Activated T-cell treated with anti-CD3 and anti-CD28 coated beads, Interleukin-2, amount 50 U/mL, for 72 hours (primary cell): Measurements from ENCODE around the gene POLR3K. TPM values are rescaled to one million over a fixed set of nuclear protein-coding genes. Genes with fewer than 3 reads are reported as not detected.

ENCODE experiments used
- ATAC-seq, 2 donors: fragments of 150-1000 bp; cut with Tn5 transposase; replicated peaks in 1 of 2; 2 replicates each; pipeline ENCODE4 v1.10.0; 2021; ENCODE audit warnings: moderate library complexity in 2 of 2, mild to moderate bottlenecking in 1 of 2
- DNase-seq, 2 donors: peaks; one replicate each; pipeline ENCODE4 v3.0.0; 2021 to 2022; ENCODE audit warnings: mixed read lengths in 1 of 2
- H3K27ac Mint-ChIP-seq: one replicate; pipeline ENCODE4 v1.8.0; 2022; ENCODE audit warnings: mild to moderate bottlenecking, moderate library complexity, mixed read lengths
- H3K27me3 Mint-ChIP-seq: one replicate; pipeline ENCODE4 v1.8.0; 2022; ENCODE audit warnings: low read depth, mixed read lengths
- H3K36me3 Mint-ChIP-seq, 2 donors: one replicate each; pipeline ENCODE4 v1.8.0; 2022; ENCODE audit warnings: mixed read lengths in 2 of 2, mild to moderate bottlenecking in 1 of 2; ENCODE audit not compliant: insufficient read depth in 2 of 2
- H3K4me1 Mint-ChIP-seq: one replicate; pipeline ENCODE4 v1.8.0; 2022; ENCODE audit warnings: low read depth, mixed read lengths
- H3K4me3 Mint-ChIP-seq, 2 donors: one replicate each; pipeline ENCODE4 v1.8.0; 2022; ENCODE audit warnings: mild to moderate bottlenecking in 2 of 2, mixed read lengths in 2 of 2, moderate library complexity in 2 of 2
- H3K9me3 Mint-ChIP-seq, 2 donors: one replicate each; pipeline ENCODE4 v1.8.0; 2022; ENCODE audit warnings: mixed read lengths in 2 of 2
- total RNA-seq, 2 donors: library from RNA; stranded (reverse); gene quantifications; one replicate each; pipeline ENCODE4 v1.2.3, GENCODE V29; 2022

The POLR3K gene
- 10 to 100 TPM; 35.3 to 42.2 TPM for total RNA-seq

DNA sequence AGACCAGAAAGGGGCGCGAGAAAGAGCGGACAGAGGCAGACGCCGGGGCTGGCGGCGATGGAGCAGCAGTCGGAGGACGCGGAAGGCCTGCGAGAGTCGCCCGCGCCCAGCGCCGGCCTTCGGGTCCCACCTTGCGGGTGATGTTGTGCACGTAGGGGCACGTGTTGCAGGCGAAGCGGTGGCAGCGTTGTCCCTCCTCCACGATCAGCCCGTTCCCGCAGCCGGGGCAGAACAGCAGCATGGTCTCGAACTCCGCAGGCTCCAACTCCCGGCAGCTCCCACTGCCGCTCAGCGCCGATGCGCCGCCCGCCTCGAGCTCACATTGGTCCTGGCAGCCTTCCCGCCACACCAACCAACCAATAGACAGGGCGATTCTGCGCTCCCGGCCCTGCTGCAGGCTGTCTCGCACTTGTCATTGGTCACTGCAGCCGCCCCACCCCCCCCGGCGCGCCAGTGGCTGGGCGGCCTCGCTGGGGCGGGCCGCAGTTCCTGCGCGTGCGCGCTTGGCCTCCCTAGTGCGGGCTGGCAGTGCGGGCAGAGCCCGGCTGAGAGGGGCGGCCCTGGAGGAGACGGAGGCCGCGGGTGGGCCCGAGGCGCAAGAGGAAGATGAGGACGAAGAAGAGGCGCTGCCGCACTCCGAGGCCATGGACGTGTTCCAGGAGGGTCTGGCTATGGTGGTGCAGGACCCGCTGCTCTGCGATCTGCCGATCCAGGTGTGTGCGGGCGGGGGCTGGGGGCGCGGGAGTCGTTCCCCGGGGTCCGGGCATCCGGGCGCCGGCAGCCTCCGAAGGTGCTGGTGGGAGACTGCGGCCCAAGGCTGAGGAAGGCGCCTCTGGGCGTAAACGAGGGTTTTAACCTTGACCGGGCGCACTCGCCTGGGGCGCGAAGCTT, at the start of gene POLR3K, which contains the start of gene SNRNP25:
Gene POLR3K (minus strand): TSS at position 263 of the 891 bp plus-strand sequence. CDS start 22 bp downstream, at position 241.
Gene SNRNP25 (plus strand): TSS at position 483 of the 891 bp plus-strand sequence. CDS start 189 bp downstream, at position 672.
- H3K9me3 Mint-ChIP-seq: no peaks in the 10 kb centered on the region
- no peaks in the 10 kb centered on the region for H3K27me3 Mint-ChIP-seq
- DNase-seq (peak; percentile 96 to 98), ATAC-seq (peak; percentile 97)
- peak within 1 kb of the TSS; percentile 95 to 100 for H3K4me3 Mint-ChIP-seq
- H3K36me3 Mint-ChIP-seq: peaks cover 13 to 34% of the 10 kb centered on the region in 2 donors
- H3K27ac Mint-ChIP-seq: peak within 1 kb of the TSS; percentile 74
- H3K4me1 Mint-ChIP-seq: peaks cover 33% of the 10 kb centered on the region

DNA sequence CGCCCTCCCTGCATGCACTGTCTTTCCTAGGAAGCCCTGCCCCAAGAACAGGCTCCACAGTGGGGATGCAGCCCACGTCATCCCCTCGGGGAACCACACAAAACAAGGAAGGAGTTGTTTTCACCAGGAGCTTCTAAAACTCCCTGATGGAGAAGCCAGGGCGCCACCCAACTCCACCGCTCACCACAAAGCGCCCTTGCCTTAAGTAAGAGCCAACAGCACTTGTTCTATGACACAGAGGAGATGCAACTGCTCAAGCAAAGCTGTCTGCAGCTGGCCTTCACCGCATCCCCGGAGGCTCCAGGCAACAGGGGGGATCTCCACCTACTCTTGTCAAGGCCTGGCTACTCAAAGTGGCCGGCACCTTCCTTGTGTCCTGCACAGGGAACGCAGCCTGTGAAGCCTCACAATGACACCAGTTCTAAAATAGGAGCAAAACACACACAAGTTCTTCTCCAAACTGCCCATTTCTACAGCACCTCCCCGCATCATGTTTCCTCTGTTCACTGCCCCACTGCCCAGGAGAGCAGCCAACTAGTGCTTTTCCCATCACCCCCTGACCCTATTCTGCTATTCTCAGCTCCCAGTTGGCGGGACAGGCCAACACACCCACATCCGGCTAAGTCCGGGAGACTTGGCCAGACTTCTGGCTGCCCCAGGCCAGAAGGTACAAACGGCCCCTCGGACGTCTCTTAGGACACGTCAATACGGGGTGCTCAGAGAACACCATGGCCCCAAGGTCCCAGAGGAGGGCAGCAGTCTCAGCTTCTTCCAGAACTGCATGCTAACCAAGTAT, 48.9 kb upstream of the POLR3K start:
- H3K4me1 Mint-ChIP-seq: no peaks in the 10 kb centered on the region
- peaks cover 0 to 4% of the 10 kb centered on the region in 2 donors for H3K36me3 Mint-ChIP-seq
- DNase-seq: no peak
- H3K9me3 Mint-ChIP-seq: no peaks in the 10 kb centered on the region
- no peak for ATAC-seq
- no peak overlapping the region for H3K4me3 Mint-ChIP-seq
- H3K27ac Mint-ChIP-seq: no peak overlapping the region
- no peaks in the 10 kb centered on the region for H3K27me3 Mint-ChIP-seq

DNA sequence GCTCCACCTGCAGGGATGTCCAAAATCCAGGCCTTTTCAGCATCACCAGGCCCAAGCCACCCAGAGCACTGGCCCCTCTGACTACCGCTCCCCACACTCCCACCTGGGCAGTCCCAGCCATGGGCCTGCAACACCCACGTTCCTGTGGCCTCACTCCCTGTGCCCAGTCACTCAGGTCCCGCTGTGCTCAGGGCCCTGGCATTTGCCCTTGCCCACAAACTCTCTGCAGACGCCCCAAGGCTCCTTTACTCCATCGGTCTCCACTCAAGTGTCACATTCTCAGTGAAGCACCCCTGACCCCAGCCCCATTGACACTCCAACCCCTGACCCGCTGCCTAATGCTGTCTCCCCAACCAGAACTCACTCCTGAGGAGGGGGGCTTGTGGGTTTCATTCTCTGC, 48.2 kb upstream of the POLR3K start:
- Mint-ChIP-seq H3K36me3 (peaks cover 0 to 4% of the 10 kb centered on the region in 2 donors), H3K27ac (no peak overlapping the region), H3K27me3 (no peaks in the 10 kb centered on the region), H3K4me3 (no peak overlapping the region), H3K4me1 (no peaks in the 10 kb centered on the region), H3K9me3 (no peaks in the 10 kb centered on the region)
- ATAC-seq (no peak), DNase-seq (no peak)

DNA sequence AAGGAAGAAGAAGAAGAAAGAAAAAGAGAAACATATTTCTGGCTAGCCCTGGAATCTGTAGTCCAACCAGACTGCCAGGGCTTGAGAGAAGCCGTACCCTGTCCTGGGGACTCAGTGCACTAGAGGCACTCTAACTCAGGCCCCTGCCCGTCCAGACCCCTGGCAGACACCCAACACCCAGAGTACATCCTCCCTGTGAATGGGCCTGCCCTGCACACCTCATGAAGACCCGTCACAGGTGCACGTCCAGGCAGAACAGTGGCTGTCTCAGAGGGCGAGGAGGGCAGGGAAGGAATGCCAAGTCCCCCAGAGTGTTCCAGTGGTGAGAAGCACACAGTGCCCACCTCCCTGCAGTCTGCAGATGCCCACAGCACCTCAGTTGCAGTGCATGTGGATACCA, 47.6 kb upstream of the POLR3K start:
- peaks cover 0 to 4% of the 10 kb centered on the region in 2 donors for H3K36me3 Mint-ChIP-seq
- DNase-seq: no peak
- no peaks in the 10 kb centered on the region for H3K4me1 Mint-ChIP-seq
- H3K27ac Mint-ChIP-seq: no peak overlapping the region
- H3K9me3 Mint-ChIP-seq: no peaks in the 10 kb centered on the region
- H3K27me3 Mint-ChIP-seq: no peaks in the 10 kb centered on the region
- no peak overlapping the region for H3K4me3 Mint-ChIP-seq
- no peak for ATAC-seq

DNA sequence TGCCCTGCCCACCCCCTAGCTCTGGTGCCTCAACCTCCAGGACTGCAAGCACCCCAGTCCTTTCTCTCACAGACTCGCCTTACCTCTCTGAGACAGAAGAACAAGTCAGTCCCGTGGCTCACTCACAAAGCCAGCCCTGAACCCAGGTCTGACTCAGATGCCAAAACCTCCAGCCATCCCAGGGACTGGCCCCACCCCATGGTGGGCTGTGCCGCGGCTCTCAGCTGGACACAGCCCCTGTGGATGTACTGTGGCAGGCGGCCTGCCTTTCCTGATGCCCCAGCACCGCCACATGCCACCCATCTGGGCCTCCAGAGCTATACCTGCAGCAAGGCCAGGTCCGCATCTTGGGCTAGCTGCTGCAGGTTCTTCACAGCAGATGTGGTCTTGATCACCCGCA, 44.4 kb upstream of the POLR3K start:
- no peak overlapping the region for H3K27ac Mint-ChIP-seq

DNA sequence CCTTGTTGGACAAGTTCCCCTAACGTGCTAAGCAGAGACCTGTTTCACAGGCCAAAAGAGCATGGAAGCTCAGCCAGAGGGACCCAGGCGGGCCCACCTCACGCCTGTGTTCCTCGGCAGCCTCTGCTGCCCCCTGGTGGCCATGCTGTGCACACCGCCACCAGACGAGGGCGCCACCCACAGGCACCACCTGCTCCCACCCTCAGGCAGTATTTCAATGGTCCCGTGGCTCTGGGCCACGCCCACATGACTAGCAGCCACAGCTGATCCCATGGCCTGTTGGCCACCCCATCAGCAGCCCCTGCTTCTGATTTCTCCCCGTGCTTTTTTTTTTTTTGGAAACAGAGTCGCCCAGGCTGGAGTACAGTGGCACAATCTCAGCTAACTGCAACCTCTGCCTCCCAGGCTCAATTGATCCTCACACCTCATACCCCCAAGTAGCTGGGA, 43.5 kb upstream of the POLR3K start:
- DNase-seq: peak; percentile 91 to 94
- Mint-ChIP-seq H3K9me3 (no peaks in the 10 kb centered on the region), H3K4me1 (no peaks in the 10 kb centered on the region), H3K36me3 (peaks cover 0 to 2% of the 10 kb centered on the region in 2 donors), H3K27ac (no peak overlapping the region), H3K4me3 (no peak overlapping the region), H3K27me3 (no peaks in the 10 kb centered on the region)
- ATAC-seq: peak; percentile 96 to 97

More for the DNA sequence above, 44.4 kb upstream of the POLR3K start:
- Mint-ChIP-seq H3K27me3 (no peaks in the 10 kb centered on the region), H3K36me3 (peaks cover 0 to 4% of the 10 kb centered on the region in 2 donors), H3K4me1 (no peaks in the 10 kb centered on the region), H3K4me3 (no peak overlapping the region), H3K9me3 (no peaks in the 10 kb centered on the region)
- DNase-seq (no peak), ATAC-seq (no peak)

DNA sequence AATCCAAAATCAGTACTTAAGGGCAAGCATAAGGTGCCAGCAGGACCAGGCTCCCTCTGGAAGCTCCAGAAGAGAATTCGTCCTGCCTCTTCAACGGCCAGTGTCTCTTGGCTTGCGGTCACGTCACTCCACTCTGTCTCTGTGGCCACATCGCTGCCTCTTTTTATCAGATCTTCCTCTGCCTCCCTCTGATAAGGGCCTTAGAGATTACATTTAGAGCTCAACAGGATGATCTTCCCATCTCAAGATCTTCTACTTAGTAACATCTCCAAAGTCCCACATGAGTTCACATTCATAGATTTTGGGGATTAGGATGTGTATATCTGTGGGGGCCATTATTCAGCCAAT, 41.5 kb upstream of the POLR3K start:
- Mint-ChIP-seq H3K9me3 (no peaks in the 10 kb centered on the region), H3K27me3 (no peaks in the 10 kb centered on the region), H3K4me3 (no peak overlapping the region), H3K27ac (no peak overlapping the region), H3K4me1 (no peaks in the 10 kb centered on the region), H3K36me3 (peaks cover 0 to 2% of the 10 kb centered on the region in 2 donors)
- no peak for DNase-seq
- ATAC-seq: no peak

DNA sequence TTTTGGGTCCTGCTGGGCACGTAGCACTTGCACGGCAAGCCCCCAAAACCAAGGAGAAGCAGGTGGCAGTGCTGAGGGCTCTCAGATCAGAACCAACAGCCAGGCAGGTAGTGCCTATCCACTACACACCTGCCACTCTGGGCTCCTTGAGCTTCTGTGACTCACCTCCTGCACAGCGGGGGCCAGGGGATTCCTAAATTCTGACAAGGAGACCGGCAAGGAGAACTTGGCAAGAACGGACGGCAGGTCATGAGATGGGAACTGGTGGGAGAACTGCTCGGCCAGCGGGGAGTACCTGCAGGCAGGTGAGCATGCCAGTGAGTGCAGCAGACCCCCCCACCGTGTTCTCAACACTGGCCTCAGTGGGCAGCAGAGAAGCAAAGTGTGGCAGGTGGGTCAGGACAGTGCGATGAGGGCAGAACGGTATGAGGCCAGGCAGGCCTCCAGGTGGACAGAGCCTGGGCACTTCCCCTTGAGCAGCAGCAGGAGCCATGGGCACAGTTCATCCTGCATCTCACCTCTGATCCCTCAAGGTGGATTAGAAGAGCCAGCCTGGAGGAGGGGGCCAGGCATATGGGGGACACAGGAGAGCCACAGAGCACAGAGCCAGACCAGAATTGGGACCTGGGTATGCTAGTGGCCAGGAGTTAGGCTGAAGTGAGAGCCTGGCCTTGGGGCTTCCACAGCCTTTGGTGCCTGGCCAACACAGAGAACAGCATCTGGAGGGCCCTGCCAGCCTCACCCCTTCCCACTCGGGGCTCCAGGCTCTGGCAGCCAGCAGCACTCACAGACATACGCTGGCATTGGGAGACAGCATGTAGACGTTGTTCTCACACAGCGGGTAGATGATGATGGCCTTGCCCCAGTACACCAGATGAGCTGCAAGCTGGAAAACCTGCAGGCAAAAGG, 39.3 kb upstream of the POLR3K start:
- H3K4me1 Mint-ChIP-seq: no peaks in the 10 kb centered on the region
- no peak overlapping the region for H3K4me3 Mint-ChIP-seq
- H3K27ac Mint-ChIP-seq: no peak overlapping the region
- H3K9me3 Mint-ChIP-seq: no peaks in the 10 kb centered on the region
- no peak for ATAC-seq
- peaks cover 0 to 2% of the 10 kb centered on the region in 2 donors for H3K36me3 Mint-ChIP-seq
- H3K27me3 Mint-ChIP-seq: no peaks in the 10 kb centered on the region
- DNase-seq: no peak

DNA sequence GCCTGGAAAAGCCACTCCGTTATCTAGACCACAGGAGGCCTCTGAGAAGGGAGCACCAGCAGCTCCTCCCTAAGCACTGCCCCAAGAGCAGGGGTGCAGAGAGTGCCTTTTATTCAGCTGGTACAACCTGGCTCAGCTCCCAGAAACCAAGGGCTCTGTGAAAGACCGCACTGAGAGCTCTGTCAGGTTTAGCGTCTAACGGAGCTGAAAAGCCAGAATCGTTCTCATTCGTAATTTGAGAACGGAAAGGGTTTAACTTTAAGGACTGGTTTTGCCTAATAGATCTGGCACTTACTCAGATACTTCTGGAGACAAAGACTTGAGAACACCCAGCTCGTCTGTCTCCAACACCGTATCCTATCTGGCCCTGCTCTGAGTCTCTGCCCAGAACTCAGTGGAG, 38.1 kb upstream of the POLR3K start:
- H3K27ac Mint-ChIP-seq: no peak overlapping the region
- H3K4me1 Mint-ChIP-seq: no peaks in the 10 kb centered on the region
- no peaks in the 10 kb centered on the region for H3K27me3 Mint-ChIP-seq
- no peak overlapping the region for H3K4me3 Mint-ChIP-seq
- H3K9me3 Mint-ChIP-seq: no peaks in the 10 kb centered on the region
- no peak for DNase-seq
- H3K36me3 Mint-ChIP-seq: peaks cover 0 to 3% of the 10 kb centered on the region in 2 donors
- ATAC-seq: no peak

DNA sequence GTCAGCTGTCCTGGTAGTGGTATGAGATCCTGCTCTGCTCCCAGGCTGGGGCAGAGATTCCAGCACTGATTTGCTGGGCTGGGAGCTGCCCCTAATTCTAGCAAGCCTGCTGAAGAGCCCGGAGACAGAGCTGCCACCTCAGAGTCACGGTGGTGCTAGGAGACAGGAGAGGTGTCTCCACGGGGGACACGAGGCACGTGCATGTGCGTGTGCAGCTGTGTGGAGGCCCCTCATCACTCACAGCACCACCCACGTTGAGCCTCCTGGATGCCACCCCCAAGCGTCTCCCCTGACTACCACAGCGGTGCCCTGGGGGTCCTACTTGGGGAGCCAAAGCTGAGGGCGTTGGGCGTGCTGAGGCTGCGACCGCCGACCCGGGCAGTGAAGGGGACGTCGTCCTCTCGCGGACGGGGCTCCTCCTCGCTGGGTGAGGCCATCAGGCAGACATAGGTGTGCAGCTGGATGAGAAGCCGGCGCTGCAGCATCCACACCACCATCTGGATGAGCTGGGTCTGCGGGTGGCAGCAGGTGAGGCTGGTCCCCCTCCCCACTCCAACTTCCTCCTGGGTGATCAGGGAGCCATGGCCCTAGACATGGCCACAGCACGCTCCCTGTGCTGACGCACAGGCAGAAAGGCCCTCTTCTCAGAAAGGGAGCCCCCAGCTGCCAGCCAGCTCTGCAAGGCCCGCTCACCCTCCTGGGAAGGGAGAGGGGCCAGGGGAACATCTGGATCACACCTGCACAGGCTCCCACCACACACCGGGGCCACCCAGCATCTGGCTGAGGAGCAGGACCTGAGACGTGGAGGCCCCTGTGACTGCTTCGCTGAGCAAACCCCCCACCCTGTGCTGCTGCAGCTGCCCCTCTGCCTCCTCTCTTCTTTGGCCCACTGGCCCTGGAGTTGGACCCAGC, 36.2 kb upstream of the POLR3K start:
- H3K4me1 Mint-ChIP-seq: peaks cover 7% of the 10 kb centered on the region
- no peak overlapping the region for H3K27ac Mint-ChIP-seq
- H3K36me3 Mint-ChIP-seq: peaks cover 2 to 7% of the 10 kb centered on the region in 2 donors
- DNase-seq (no peak), ATAC-seq (no peak)
- H3K27me3 Mint-ChIP-seq: no peaks in the 10 kb centered on the region
- H3K4me3 Mint-ChIP-seq: no peak overlapping the region
- H3K9me3 Mint-ChIP-seq: no peaks in the 10 kb centered on the region

DNA sequence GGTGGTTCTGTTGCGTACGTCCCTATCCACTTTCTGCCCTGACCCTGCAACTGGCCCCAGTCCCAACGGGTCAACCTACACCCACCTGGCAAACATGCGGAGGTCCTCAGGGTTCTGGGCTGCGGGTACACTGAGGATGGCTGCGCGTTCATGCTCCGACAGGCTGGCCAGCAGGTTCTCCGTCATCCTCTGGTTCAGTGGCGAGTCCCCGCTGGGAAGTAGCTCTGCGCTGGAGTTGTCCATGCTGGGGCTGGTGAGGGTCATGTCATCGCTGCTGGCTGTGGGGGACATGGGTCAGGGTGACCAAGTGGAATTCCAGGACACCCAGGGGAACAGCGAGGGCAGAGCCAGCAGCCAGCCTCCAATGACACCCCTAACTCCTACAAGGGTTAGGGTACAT, 35.2 kb upstream of the POLR3K start:
- H3K27ac Mint-ChIP-seq: no peak overlapping the region
- no peak overlapping the region for H3K4me3 Mint-ChIP-seq
- H3K27me3 Mint-ChIP-seq: no peaks in the 10 kb centered on the region
- peaks cover 18% of the 10 kb centered on the region for H3K4me1 Mint-ChIP-seq
- DNase-seq: no peak
- H3K36me3 Mint-ChIP-seq: peaks cover 2 to 11% of the 10 kb centered on the region in 2 donors
- ATAC-seq: no peak
- no peaks in the 10 kb centered on the region for H3K9me3 Mint-ChIP-seq
